ENCODE results near the gene BOK. TPM values are rescaled to one million over a fixed set of nuclear protein-coding genes. Genes with fewer than 3 reads are reported as not detected.

Gene BOK
- polyA plus RNA-seq, 1 donor = 69.5 TPM

DNA sequence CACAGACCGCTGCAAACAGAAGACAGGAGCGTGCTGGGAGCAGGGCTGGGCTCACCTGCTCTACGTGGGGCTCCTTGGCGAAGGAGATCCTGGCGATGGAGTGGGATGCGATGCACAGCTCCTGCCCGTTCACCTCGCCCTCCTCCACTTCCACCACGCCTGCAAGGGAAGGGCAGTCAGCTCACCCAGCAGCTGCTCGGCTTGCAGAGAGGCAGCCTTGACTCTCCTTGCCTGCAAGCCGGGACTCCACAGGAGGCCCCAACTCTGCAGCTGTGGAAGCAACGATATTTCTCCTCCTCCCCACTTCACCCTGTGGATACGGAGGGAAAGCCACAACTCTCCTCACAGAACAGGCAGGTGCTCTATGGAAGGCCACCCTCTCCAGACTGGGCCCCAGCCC lies 43.3 kb downstream of the BOK start:
- no peak for DNase-seq

DNA sequence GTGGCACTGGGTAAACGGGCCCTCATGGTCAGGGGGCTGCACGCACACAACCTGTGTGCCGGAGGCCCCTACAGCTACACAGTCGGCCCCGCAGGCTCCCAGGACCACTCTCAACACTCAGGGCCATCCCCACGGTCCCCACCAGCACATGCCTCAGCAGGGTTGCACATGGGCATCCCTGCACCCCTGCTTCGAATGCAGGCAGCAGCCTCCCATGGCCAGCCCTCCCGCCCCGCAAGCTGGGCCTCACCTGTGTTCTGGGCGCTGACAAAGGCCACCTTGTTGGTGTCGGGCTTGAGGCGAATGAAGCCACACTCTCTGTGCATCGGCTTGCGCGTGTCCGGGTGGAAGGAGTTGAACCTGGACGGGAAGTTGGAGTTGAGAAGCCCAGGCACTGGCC lies 44.2 kb downstream of the BOK start:
- no peak for DNase-seq

GRCh38 chr2:241603686-241604085 lies 45.1 kb downstream of the BOK start:
- no peak for DNase-seq

DNA sequence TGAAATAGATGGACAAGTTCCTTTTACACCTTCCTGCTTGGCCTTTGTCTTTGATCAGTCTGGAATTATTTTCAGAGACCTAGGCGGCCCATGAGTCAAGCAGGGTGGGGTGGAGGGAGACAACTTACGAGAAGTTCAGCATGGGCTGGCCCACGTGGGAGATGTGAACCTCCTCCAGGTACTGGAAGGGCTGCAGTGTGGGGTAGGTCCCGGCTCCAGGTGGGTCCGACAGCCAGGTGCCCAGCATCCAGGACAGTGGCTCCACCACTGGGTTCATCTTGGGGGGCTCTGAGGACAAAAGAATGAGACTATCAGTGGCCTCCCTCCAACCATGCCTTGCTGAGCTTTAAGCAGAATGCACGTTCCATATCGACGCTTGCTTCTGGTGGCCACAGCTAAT lies 47.6 kb downstream of the BOK start:
- no peak for DNase-seq

GRCh38 chr2:241607162-241607885 lies 48.8 kb downstream of the BOK start:
- DNase-seq = no peak

DNA sequence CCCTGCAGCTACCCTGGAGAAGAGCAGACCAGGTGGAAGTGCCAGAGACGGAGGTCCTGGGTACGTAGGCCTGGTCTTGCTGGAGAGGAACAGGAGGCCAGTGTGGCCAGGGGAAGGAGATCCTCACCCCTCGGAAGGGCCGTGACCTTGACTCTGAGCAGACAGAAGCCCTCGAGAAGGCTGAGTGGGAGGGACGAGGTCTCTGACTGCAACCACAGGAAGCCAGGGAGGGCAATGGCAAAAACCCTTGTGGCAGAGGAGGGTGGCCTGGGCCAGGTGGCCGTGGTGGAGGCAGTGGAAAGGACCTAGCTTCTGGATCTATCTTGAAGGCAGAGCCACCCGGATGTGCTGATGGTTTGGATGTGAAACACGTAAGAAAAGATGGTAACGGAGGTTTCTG lies 50.3 kb downstream of the BOK start:
- DNase-seq = no peak

- DNase-seq = peak; percentile 71
Measured at GRCh38 chr2:241609859-241610793, 51.6 kb downstream of the BOK start.

DNA sequence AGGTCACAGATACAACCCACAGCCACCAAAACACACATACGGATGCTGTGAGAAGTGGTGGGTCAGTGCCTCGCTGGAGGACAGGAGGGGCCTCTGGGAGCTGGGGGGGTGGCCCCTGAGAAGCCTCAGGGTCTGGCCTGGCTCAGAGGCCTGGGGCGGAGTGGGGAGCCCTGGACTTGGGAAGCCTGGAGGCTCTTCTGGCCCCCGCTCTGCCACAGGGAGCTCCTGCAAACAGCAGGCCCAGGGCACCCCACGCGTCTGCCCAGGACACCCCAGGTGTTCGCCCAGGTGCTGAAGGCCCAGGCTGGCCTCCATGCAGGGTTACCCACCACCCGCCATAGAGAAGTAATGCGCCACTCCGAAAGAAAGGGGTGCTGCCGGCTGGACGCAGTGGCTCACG lies 52.5 kb downstream of the BOK start:
- DNase-seq = no peak

- no peak for DNase-seq
Measured at GRCh38 chr2:241612156-241613016, 53.8 kb downstream of the BOK start.

DNA sequence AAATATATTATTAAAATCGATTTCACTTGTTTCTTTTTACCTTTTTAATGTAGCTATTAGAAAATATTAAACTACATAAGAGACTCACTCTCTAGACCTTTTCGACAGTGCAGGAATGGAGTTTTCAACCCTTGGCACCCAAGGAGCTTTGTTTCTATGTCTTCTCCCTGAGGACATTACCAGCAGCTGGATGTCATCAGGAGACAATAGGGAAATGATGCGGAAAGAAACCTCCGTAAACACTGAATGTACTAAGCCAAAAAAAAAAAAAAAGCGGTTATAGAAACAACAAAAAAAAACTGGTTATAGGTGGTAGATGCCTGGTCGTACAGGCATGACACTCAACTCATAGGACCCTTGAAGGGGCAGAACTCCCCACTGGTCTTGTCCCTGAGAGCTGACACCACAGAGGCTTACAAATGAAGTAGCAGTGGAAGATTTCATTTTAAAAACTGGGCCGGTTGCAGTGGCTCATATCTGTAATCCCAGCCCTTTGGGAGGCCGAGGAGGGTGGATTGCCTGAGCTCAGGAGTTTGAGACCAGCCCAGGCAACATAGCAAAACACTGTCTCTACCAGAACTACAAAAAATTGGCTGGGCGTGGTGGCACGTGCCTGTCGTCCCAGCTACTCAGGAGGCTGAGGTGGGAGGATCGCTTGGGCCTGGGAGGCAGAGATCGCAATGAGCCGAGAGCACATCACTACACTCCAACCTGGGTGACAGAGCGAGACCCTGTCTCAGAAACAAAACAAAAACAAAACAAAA lies 54.7 kb downstream of the BOK start:
- DNase-seq = no peak

DNA sequence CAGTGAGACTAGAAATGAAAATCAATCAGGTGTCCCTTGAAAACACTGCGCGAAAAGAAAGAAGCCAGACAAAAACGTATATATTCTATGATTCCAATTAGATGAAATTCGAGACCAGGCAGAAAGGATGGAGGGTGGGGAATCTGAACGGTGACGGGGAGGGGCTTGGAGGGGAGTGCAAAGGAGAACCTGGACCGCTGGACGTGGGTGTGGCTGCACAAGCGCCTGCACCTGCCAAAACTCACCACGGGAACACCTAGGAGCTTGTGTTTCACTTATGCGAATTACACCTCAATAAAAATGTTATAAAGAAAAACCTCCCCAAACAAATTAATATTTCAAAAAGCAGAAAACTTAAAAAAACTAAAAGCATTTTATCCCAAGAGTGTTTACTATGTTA lies 56.5 kb downstream of the BOK start:
- DNase-seq = no peak

- no peak for DNase-seq
Measured at GRCh38 chr2:241615522-241616052, 57.0 kb downstream of the BOK start.

DNA sequence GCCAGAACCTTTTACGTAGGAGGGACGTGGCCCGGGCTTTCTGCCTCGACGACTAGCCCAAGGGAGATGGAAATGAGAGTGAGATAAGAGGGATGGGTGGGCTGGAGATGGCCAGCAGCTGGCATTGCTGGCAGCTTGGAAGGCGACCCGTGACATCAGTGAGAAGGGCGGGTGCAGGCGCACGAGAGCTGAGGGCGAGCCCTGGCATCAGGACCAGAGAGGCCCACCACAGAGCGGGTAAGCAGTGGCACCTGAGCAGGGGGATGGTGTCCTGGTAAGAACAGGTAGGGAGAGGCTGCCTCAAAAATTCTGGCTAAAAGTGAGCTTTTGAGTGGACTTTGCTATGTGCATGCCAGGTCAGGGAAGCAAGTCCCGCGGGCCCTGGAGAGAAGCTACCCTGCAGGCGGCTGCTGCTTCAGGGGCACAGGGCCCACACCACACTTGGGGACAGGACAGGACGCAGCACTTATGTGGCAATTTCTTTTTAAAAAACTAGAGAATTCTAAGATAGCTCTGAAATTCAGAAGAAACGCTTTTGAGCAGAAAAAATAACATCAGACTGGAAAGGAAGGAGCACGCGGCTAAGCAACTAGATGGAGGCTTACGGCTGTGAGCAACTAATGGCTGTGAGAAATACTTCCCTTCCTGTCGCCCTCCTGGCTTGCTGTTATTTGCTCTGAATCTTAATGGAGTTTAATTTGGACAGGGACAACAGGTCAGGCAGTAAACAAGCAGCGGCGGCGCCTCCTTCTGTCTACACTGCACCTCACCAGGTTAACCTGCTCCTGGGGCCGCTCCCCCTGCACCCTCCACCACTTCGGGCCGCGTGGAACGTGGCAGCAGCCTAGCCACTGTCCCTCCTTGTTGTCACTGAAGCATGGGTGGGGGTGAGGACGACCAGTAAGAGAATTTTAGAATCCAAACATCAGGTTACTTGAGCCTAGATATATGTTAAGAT lies 57.9 kb downstream of the BOK start:
- DNase-seq = no peak

GRCh38 chr2:241617431-241618154 lies 59.0 kb downstream of the BOK start:
- no peak for DNase-seq

DNA sequence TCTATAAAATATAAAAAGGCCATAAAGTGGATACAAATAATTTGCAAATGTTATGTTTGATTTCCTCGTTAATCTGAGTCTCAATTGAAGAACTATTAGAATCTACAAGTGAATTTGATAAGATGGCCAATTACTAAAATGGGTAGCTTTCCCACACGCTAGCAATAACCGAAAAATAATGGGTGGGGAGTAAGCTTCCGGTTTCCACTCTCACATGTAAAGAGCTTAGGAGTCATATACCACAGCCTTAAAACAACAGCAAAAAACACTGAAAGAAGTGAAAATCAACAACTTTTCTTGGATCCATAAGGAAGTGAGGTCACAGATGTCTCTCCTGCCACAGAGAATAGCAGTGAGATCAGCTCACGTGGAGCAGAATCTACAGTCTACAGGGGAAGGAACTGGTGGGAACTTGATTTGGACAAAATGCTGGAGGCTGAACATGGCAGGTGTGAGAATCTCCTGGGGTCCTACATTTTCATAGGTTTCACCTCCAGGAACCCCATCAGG lies 59.8 kb downstream of the BOK start:
- DNase-seq = no peak

- DNase-seq = no peak
Measured at GRCh38 chr2:241618829-241619228, 60.3 kb downstream of the BOK start.

- DNase-seq = no peak
Measured at GRCh38 chr2:241619597-241620418, 61.3 kb downstream of the BOK start.

GRCh38 chr2:241620419-241620769 lies 61.8 kb downstream of the BOK start:
- no peak for DNase-seq

Data from hindlimb muscle (tissue), 1 donor.